ENCODE results near the gene RALGAPA1. TPM values are rescaled to one million over a fixed set of nuclear protein-coding genes. Genes with fewer than 3 reads are reported as not detected.
"Not testable (repeated sequence)": the region's sequence is repeated elsewhere in the genome, so short reads cannot be mapped to it uniquely, and the experiment has no call there.

The RALGAPA1 gene
- total and polyA plus RNA-seq, 2 of the 13 experiments (the other 11 are each of a cell fraction or from before 2014, with no cell fraction given) = 65.0 to 89.2 TPM

GRCh38 chr14:35733510-35733909, 75.6 kb downstream of the RALGAPA1 start:
- H3K27ac ChIP-seq (ENCODE audit: extremely low read length, insufficient read depth, low read length); H2AFZ ChIP-seq (ENCODE audit: low read length); H3K4me3 ChIP-seq (replicated peaks in 1 of 3; ENCODE audit: insufficient read depth in 1 of 3, low read depth in 2 of 3, low read length in 3 of 3); DNase-seq (ENCODE audit: low spot score); H4K20me1 ChIP-seq (ENCODE audit: insufficient read depth, low read length); intact Hi-C loops (cut with micrococcal nuclease; ENCODE audit: unreplicated experiment); ATAC-seq; H3K9ac ChIP-seq (ENCODE audit: insufficient read depth, low read depth, low read length); H3K4me2 ChIP-seq (ENCODE audit: low read depth, low read length); BruUV-seq (replicated peaks); H3K79me2 ChIP-seq (ENCODE audit: insufficient read depth, low read length); in situ Hi-C loops (cut with HindIII; ENCODE audit: extremely low pct_ligation_motif_present, low pct_unique_long_range_greater_than_20kb); H3K4me1 ChIP-seq (ENCODE audit: insufficient read depth, low read length); CTCF ChIA-PET (ENCODE audit: low intra/inter-chr PET ratio, low total read pairs); H3K27me3 ChIP-seq (ENCODE audit: control insufficient read depth in 1 of 2, insufficient read depth in 2 of 2, low read length in 2 of 2); POLR2A ChIA-PET; FAIRE-seq; H3K9me3 ChIP-seq (ENCODE audit: low read length); TF ChIP-seq ATF7 (CRISPR knock-in tag; IDR thresholded peaks at IDR 0.05): not testable (repeated sequence)
- TF ChIP-seq PLRG1 (conservative IDR thresholded peaks at IDR 0.05) = peak; percentile 80; the same call in 1 of the 2 replicates
- 0 out of 2 replicates have a peak, but pooled peaks have one; percentile 12 for TF ChIP-seq ZFP90 (CRISPR knock-in tag; IDR thresholded peaks at IDR 0.05; ENCODE audit: borderline replicate concordance)
- peak; percentile 20; the same call in 1 of the 2 replicates for TF ChIP-seq ATF7 (IDR thresholded peaks at IDR 0.05)
- peak; percentile 63 for TF ChIP-seq PHB2 (IDR thresholded peaks at IDR 0.05; ENCODE audit: partially characterized antibody)
- TF ChIP-seq, protein P1, sequence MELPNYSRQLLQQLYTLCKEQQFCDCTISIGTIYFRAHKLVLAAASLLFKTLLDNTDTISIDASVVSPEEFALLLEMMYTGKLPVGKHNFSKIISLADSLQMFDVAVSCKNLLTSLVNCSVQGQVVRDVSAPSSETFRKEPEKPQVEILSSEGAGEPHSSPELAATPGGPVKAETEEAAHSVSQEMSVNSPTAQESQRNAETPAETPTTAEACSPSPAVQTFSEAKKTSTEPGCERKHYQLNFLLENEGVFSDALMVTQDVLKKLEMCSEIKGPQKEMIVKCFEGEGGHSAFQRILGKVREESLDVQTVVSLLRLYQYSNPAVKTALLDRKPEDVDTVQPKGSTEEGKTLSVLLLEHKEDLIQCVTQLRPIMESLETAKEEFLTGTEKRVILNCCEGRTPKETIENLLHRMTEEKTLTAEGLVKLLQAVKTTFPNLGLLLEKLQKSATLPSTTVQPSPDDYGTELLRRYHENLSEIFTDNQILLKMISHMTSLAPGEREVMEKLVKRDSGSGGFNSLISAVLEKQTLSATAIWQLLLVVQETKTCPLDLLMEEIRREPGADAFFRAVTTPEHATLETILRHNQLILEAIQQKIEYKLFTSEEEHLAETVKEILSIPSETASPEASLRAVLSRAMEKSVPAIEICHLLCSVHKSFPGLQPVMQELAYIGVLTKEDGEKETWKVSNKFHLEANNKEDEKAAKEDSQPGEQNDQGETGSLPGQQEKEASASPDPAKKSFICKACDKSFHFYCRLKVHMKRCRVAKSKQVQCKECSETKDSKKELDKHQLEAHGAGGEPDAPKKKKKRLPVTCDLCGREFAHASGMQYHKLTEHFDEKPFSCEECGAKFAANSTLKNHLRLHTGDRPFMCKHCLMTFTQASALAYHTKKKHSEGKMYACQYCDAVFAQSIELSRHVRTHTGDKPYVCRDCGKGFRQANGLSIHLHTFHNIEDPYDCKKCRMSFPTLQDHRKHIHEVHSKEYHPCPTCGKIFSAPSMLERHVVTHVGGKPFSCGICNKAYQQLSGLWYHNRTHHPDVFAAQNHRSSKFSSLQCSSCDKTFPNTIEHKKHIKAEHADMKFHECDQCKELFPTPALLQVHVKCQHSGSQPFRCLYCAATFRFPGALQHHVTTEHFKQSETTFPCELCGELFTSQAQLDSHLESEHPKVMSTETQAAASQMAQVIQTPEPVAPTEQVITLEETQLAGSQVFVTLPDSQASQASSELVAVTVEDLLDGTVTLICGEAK (IDR thresholded peaks at IDR 0.05) = peak; percentile 27; the same call in 1 of the 2 replicates
- TF ChIP-seq, protein P1 (CRISPR knock-in tag; IDR thresholded peaks at IDR 0.05) = not testable (repeated sequence)
- H3K36me3 ChIP-seq (replicated peaks in 1 of 2; ENCODE audit: control insufficient read depth in 1 of 2, insufficient read depth in 2 of 2, low read length in 2 of 2) = peaks cover 14 to 67% of the 10 kb centered on the region in 2 experiments
- 96% methylated on average over 1 of the region's 1 CpG for WGBS (ENCODE audit: low lambda C conversion rate)
